ENCODE data around the gene RBM11.

- TF ChIP-seq CTCF (IDR thresholded peaks at IDR 0.05) (no peak), POLR2AphosphoS5 (IDR thresholded peaks at IDR 0.05) (no peak)
Observed at GRCh38 chr21:14260174-14260764, 44.3 kb downstream of the RBM11 start.
